GM12878 (cell line): ENCODE measurements around the gene INSIG2. TPM values are rescaled to one million over a fixed set of nuclear protein-coding genes. Genes with fewer than 3 reads are reported as not detected.
A peak's percentile ranks its signal among the peaks of the same experiment; 100 is the strongest.

Experiments
- ATAC-seq: fragments of 200-7000 bp; cut with Tn5 transposase; 3 replicates; pipeline ENCODE4 v1.9.1; 2020; ENCODE audit warnings: mild to moderate bottlenecking, moderate library complexity
- BruUV-seq: library from RNA; stranded (reverse); fragments of 400-500 nt; replicated peaks from 2 replicates; lab custom pipeline; 2021; lab: Mats Ljungman, UMichigan
- CTCF ChIA-PET: fragments of 300-600 bp; sonication (Branson Sonifier 250); formaldehyde crosslinking; extraction: SDS; loops from one replicate; lab custom pipeline; 2021; ENCODE audit warnings: inconsistent platforms; lab: Yijun Ruan, JAX
- POLR2A ChIA-PET: fragments of 350-600 bp; formaldehyde crosslinking; extraction: SDS; loops from one replicate; lab custom pipeline; 2021; ENCODE audit warnings: inconsistent platforms; lab: Charles Lee
- RAD21 ChIA-PET: fragments of 300-600 bp; sonication (Branson Sonifier 250); formaldehyde crosslinking; loops from one replicate; lab custom pipeline; 2023; ENCODE audit warnings: antibody characterized with exemption; ENCODE audit not compliant: unreplicated experiment; lab: Charles Lee
- SMC1A ChIA-PET: fragments of 300-600 bp; sonication (Branson Sonifier 250); formaldehyde crosslinking; loops from one replicate; lab custom pipeline; 2023; ENCODE audit not compliant: unreplicated experiment, uncharacterized antibody; lab: Charles Lee
- DNase-seq: peaks from one replicate; pipeline ENCODE4 v3.0.0-alpha.2; 2011; ENCODE audit warnings: low read depth, low spot score
- FAIRE-seq: peaks from 3 replicates; lab custom pipeline; 2011; peaks lifted over from hg19 to GRCh38; lab: Jason Lieb, UNC
- H2AFZ ChIP-seq: 2 replicates; pipeline ENCODE4 v1.6.0; 2011; ENCODE audit warnings: low read depth, low read length, control low read depth; ENCODE audit not compliant: control insufficient read depth
- H3K27ac ChIP-seq: 2 replicates; pipeline ENCODE4 v1.5.1; 2011; ENCODE audit warnings: control low read depth; ENCODE audit not compliant: control insufficient read depth, insufficient read depth
- H3K27me3 ChIP-seq, 2 experiments: replicated peaks in 1 of 2; 2 replicates each; pipeline versions ENCODE4 v1.6.0 to v1.6.1; 2011; ENCODE audit warnings: low read length in 1 of 2; ENCODE audit not compliant: control insufficient read depth in 2 of 2, insufficient read depth in 2 of 2
- H3K36me3 ChIP-seq, 2 experiments: 2 replicates each; pipeline ENCODE4 v1.5.1; 2011; ENCODE audit warnings: low read length in 1 of 2; ENCODE audit not compliant: control insufficient read depth in 2 of 2, insufficient read depth in 2 of 2
- H3K4me1 ChIP-seq: 2 replicates; pipeline ENCODE4 v1.6.1; 2011; ENCODE audit warnings: mild to moderate bottlenecking, low read length, moderate library complexity, mixed read lengths; ENCODE audit not compliant: control insufficient read depth, insufficient read depth
- H3K4me2 ChIP-seq: 2 replicates; pipeline ENCODE4 v1.6.0; 2011; ENCODE audit warnings: control low read depth; ENCODE audit not compliant: control insufficient read depth, insufficient read depth
- H3K4me3 ChIP-seq: fragments of 200-600 bp; sonication (generic); 2 replicates; pipeline ENCODE4 v1.5.1; 2016
- H3K79me2 ChIP-seq: 2 replicates; pipeline ENCODE4 v1.6.0; 2011; ENCODE audit warnings: low read length; ENCODE audit not compliant: control insufficient read depth, insufficient read depth
- H3K9ac ChIP-seq: 2 replicates; pipeline ENCODE4 v1.8.0; 2011; ENCODE audit warnings: low read length, control low read depth, mixed read lengths; ENCODE audit not compliant: control insufficient read depth, insufficient read depth
- H3K9me3 ChIP-seq: replicated peaks from 3 replicates; pipeline ENCODE4 v1.5.1; 2011; ENCODE audit warnings: mild to moderate bottlenecking, low read length; ENCODE audit not compliant: control insufficient read depth, insufficient read depth
- H4K20me1 ChIP-seq: 2 replicates; pipeline ENCODE4 v1.6.0; 2011; ENCODE audit not compliant: control insufficient read depth, insufficient read depth
- BHLHE40 ChIP-seq, 2 experiments: fragments of 450-650 bp in 1 of 2; IDR thresholded peaks; 2 replicates each; pipeline ENCODE4 v1.6.1; 2011 to 2017; ENCODE audit warnings: low read depth in 2 of 2, borderline replicate concordance in 1 of 2, improper control_type of control experiment in 1 of 2, low read length in 1 of 2, mild to moderate bottlenecking in 1 of 2
- ETV6 ChIP-seq, 2 experiments: fragments of 450-650 bp in 1 of 2; IDR thresholded peaks in 1 of 2; conservative IDR thresholded peaks in 1 of 2; 2 replicates each; pipeline ENCODE4 v1.6.1; 2014; ENCODE audit warnings: antibody characterized with exemption in 1 of 2, borderline replicate concordance in 1 of 2, low read depth in 1 of 2, mild to moderate bottlenecking in 1 of 2, moderate library complexity in 1 of 2
- GATAD2B ChIP-seq: fragments of 450-650 bp; conservative IDR thresholded peaks from 2 replicates; pipeline ENCODE4 v1.6.1; 2017; ENCODE audit warnings: low read depth, mild to moderate bottlenecking, moderate library complexity
- HCFC1 ChIP-seq: fragments of 150-350 bp; IDR thresholded peaks from 2 replicates; pipeline ENCODE4 v1.6.1; 2014; ENCODE audit warnings: low read length
- MTA2 ChIP-seq: fragments of 450-650 bp; IDR thresholded peaks from 2 replicates; pipeline ENCODE4 v1.6.1; 2016; ENCODE audit warnings: low read depth, mild to moderate bottlenecking, moderate library complexity
- MYC ChIP-seq: IDR thresholded peaks from 2 replicates; pipeline ENCODE4 v1.6.1; 2011; ENCODE audit warnings: mild to moderate bottlenecking, low read length, moderate library complexity, inconsistent platforms; ENCODE audit not compliant: insufficient read depth, insufficient replicate concordance, insufficient read length, severe bottlenecking
- NFIC ChIP-seq: IDR thresholded peaks from 2 replicates; pipeline ENCODE4 v1.6.1; 2012; ENCODE audit warnings: low read depth, mild to moderate bottlenecking, inconsistent platforms, low read length, moderate library complexity
- NFXL1 ChIP-seq: fragments of 450-650 bp; IDR thresholded peaks from 2 replicates; pipeline ENCODE4 v1.6.1; 2017; ENCODE audit warnings: antibody characterized with exemption, mild to moderate bottlenecking, borderline replicate concordance
- NFYB ChIP-seq: IDR thresholded peaks from 2 replicates; pipeline ENCODE4 v1.6.1; 2011; ENCODE audit warnings: low read depth, mild to moderate bottlenecking, low read length, improper control_type of control experiment, moderate library complexity; ENCODE audit not compliant: insufficient read depth
- PAX8 ChIP-seq: fragments of 450-650 bp; IDR thresholded peaks from 2 replicates; pipeline ENCODE4 v1.6.1; 2017; ENCODE audit warnings: mild to moderate bottlenecking, moderate library complexity
- POLR2AphosphoS2 ChIP-seq: IDR thresholded peaks from 2 replicates; pipeline ENCODE4 v1.6.1; 2011; ENCODE audit warnings: low read depth, mild to moderate bottlenecking, low read length, improper control_type of control experiment, moderate library complexity
- RAD51 ChIP-seq: fragments of 450-650 bp; IDR thresholded peaks from 2 replicates; pipeline ENCODE4 v1.6.1; 2016; ENCODE audit warnings: moderate library complexity, mild to moderate bottlenecking, inconsistent platforms
- SIN3A ChIP-seq: IDR thresholded peaks from 2 replicates; pipeline ENCODE4 v1.6.1; 2012; ENCODE audit warnings: low read depth, low read length, improper control_type of control experiment
- SREBF2 ChIP-seq: IDR thresholded peaks from 2 replicates; pipeline ENCODE4 v1.6.1; 2012; ENCODE audit warnings: mild to moderate bottlenecking, low read length
- TCF12 ChIP-seq: IDR thresholded peaks from 2 replicates; pipeline ENCODE4 v1.6.1; 2011; ENCODE audit warnings: low read depth, mild to moderate bottlenecking, low read length
- ZNF207 ChIP-seq: fragments of 450-650 bp; IDR thresholded peaks from 2 replicates; pipeline ENCODE4 v1.6.1; 2014; ENCODE audit warnings: antibody characterized with exemption, mild to moderate bottlenecking, borderline replicate concordance
- in situ Hi-C: fragments of 300-500 bp; cut with MboI; formaldehyde crosslinking; loops from 9 replicates; pipeline ENCODE4 v1.14.3; 2018; ENCODE audit warnings: mixed read lengths
- intact Hi-C: fragments of 100-400 bp; cut with micrococcal nuclease; formaldehyde crosslinking; loops from one replicate; pipeline ENCODE4 v1.14.2; 2022; ENCODE audit not compliant: unreplicated experiment
- polyA plus RNA-seq, 11 experiments: library from polyadenylated mRNA; depleted of rRNA in 4 of 11; unstranded in 6 of 11; stranded (reverse) in 5 of 11; fragments of >200 nt; fragmentation: Nextera tagmentation in 4 of 11; fragmentation: Illumina TruSeq in 1 of 11; extraction: Ambion mirVana in 4 of 11; extraction: Trizol in 1 of 11; gene quantifications; 1 replicate in 1 of 11; 2 replicates in 10 of 11; pipeline versions ENCODE4 v1.2.1 to v1.2.3, GENCODE V29; 2011 to 2016; ENCODE audit warnings: inconsistent platforms in 2 of 11, missing spikeins in 2 of 11, low read depth in 1 of 11
- total RNA-seq, 4 experiments: library from RNA; depleted of rRNA in 3 of 4; stranded (reverse); fragments of >200 nt in 3 of 4; fragmentation: Illumina TruSeq in 1 of 4; extraction: Trizol in 1 of 4; gene quantifications; 2 replicates each; pipeline versions ENCODE4 v1.2.1 to v1.2.3, GENCODE V29; 2013 to 2021
- TF ChIP-seq, protein P1 (sequence below): fragments of 450-650 bp; IDR thresholded peaks from 2 replicates; pipeline ENCODE4 v1.6.1; 2018; ENCODE audit warnings: borderline replicate concordance, mild to moderate bottlenecking; ENCODE audit not compliant: partially characterized antibody
- TF ChIP-seq, protein P2 (sequence below): fragments of 450-650 bp; IDR thresholded peaks from 2 replicates; pipeline ENCODE4 v1.6.1; 2017; ENCODE audit warnings: mild to moderate bottlenecking, low read depth, inconsistent platforms; ENCODE audit not compliant: poor library complexity, severe bottlenecking

Gene INSIG2
- total and polyA plus RNA-seq, 10 of the 15 experiments (the other 5 are each of a cell fraction or from before 2014, with no cell fraction given) = 4.9 to 92.7 (median 12.0) TPM

DNA sequence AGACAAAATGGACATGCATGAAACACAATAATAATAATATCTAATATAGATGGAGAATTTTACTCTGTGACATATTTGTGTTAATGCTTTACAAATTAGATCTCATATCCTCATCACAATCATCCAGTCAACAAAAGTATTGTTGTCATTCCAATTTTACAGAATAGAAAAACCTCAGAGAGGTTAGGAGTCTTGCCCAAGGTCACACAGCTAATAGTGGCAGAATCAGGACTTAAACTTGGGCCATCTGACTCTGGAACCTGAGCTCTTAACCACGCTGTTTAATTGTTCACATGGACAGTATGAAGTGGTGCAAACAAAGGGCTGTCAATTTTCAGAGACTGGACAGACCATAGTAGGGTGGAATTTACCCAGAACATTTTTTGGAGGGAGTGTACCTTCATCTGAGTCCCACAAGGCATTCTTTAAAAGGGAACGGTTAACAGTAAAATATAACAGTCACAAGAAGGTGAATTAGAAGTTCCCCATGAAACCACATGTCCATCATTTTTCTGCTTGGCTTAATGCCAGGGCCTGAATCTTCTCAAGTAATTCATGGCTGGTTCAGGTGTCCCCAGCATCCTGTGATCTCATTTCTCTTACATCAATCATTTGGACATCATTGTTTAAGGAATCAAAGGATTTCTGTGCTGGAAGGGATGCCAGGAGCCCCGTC is 39.0 kb upstream of the INSIG2 start (continued):
- TF ChIP-seq, protein P1, sequence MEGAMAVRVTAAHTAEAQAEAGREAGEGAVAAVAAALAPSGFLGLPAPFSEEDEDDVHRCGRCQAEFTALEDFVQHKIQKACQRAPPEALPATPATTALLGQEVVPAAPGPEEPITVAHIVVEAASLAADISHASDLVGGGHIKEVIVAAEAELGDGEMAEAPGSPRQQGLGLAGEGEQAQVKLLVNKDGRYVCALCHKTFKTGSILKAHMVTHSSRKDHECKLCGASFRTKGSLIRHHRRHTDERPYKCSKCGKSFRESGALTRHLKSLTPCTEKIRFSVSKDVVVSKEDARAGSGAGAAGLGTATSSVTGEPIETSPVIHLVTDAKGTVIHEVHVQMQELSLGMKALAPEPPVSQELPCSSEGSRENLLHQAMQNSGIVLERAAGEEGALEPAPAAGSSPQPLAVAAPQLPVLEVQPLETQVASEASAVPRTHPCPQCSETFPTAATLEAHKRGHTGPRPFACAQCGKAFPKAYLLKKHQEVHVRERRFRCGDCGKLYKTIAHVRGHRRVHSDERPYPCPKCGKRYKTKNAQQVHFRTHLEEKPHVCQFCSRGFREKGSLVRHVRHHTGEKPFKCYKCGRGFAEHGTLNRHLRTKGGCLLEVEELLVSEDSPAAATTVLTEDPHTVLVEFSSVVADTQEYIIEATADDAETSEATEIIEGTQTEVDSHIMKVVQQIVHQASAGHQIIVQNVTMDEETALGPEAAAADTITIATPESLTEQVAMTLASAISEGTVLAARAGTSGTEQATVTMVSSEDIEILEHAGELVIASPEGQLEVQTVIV = no peak
- TF ChIP-seq RAD51 = no peak
- TF ChIP-seq, protein P2, sequence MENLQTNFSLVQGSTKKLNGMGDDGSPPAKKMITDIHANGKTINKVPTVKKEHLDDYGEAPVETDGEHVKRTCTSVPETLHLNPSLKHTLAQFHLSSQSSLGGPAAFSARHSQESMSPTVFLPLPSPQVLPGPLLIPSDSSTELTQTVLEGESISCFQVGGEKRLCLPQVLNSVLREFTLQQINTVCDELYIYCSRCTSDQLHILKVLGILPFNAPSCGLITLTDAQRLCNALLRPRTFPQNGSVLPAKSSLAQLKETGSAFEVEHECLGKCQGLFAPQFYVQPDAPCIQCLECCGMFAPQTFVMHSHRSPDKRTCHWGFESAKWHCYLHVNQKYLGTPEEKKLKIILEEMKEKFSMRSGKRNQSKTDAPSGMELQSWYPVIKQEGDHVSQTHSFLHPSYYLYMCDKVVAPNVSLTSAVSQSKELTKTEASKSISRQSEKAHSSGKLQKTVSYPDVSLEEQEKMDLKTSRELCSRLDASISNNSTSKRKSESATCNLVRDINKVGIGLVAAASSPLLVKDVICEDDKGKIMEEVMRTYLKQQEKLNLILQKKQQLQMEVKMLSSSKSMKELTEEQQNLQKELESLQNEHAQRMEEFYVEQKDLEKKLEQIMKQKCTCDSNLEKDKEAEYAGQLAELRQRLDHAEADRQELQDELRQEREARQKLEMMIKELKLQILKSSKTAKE = no peak
- no peak for TF ChIP-seq PAX8
- no peak for TF ChIP-seq NFXL1

DNA sequence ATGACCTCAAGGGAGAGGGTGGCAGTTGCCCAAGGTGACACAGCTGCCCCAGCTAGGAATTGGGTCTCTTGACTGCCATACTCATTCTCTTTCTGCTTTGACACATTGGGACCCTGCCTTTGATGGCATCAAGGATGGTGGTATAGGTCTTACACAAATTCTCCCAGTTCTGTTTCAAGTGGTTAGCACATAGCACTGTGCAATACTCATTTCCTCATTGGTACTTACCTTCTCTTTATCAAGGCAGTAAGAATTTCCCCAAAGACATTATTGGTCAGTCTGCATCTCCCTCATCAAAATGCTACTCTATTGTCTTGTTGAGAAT is 38.5 kb upstream of the INSIG2 start:
- H3K9me3 ChIP-seq = no peaks in the 10 kb centered on the region
- H3K79me2 ChIP-seq = no peaks in the 10 kb centered on the region
- FAIRE-seq (no peak), DNase-seq (peak; percentile 38), ATAC-seq (peak; percentile 96)
- no peak overlapping the region for H2AFZ ChIP-seq
- no TSS peak for BruUV-seq
- no peaks in the 10 kb centered on the region for H3K36me3 ChIP-seq
- H3K27ac ChIP-seq = no peak overlapping the region
- no peak overlapping the region for H3K9ac ChIP-seq
- POLR2A ChIA-PET = interaction anchor here (0.6 kb wide), 1 partner anchor 11 kb away, joined by 3 read pairs; no protein-coding TSS in a partner anchor
- SMC1A ChIA-PET = interaction anchor here (1.2 to 7.9 kb wide), 3 partner anchors 10 to 1304 kb away, joined by 3 to 358 read pairs (median 29); no protein-coding TSS in a partner anchor
- intact Hi-C loops = loop anchor here (5.0 kb wide), 4 partner anchors 98 to 808 kb away; no protein-coding TSS in a partner anchor
- no peak overlapping the region for H3K4me3 ChIP-seq
- H3K27me3 ChIP-seq = no peaks in the 10 kb centered on the region
- CTCF ChIA-PET = interaction anchor here (4.5 to 13.2 kb wide), 2 partner anchors 15 kb away, joined by 88 to 626 read pairs; no protein-coding TSS in a partner anchor
- peak overlapping the region; percentile 65; the same call in 1 of the 2 replicates for H3K4me2 ChIP-seq
- H4K20me1 ChIP-seq = no peaks in the 10 kb centered on the region
- peaks cover 11% of the 10 kb centered on the region for H3K4me1 ChIP-seq
- in situ Hi-C loops = loop anchor here (25.0 kb wide), 1 partner anchor 813 kb away; no protein-coding TSS in a partner anchor
- RAD21 ChIA-PET = interaction anchor here (8.6 kb wide), 1 partner anchor 13 kb away, joined by 266 read pairs; no protein-coding TSS in a partner anchor
- no peak for TF ChIP-seq MYC
- peak; percentile 86 for TF ChIP-seq GATAD2B
- peak; percentile 94 for TF ChIP-seq MTA2
- TF ChIP-seq TCF12 = no peak
- no peak for TF ChIP-seq SIN3A
- TF ChIP-seq ZNF207 = no peak
- TF ChIP-seq POLR2AphosphoS2 = no peak
- no peak for TF ChIP-seq NFIC
- TF ChIP-seq SREBF2 = no peak
- TF ChIP-seq ETV6 (conservative IDR thresholded peaks at IDR 0.05 in 1 of 2, IDR thresholded peaks at IDR 0.05 in 1 of 2; ENCODE audit: borderline replicate concordance in 1 of 2, low read depth in 1 of 2) = 0 out of 4 replicates have a peak, but pooled peaks of 1 of the 2 experiments have one; percentile 40
- TF ChIP-seq BHLHE40 (IDR thresholded peaks at IDR 0.05; ENCODE audit: borderline replicate concordance in 1 of 2, low read depth in 2 of 2, low read length in 1 of 2) = peak; percentile 40 to 61; a peak in 3 of 4 replicates
- peak; percentile 59 for TF ChIP-seq NFYB
- no peak for TF ChIP-seq HCFC1
